CD4-positive, alpha-beta T cell treated with Interleukin-15 for 4 hours (primary cell): ENCODE data around the gene CTNNA3.

Source experiments
- DNase-seq: peaks from one replicate; pipeline ENCODE4 v3.0.0-alpha.2; 2020; ENCODE audit warnings: low spot score

CTNNA3 gene

GRCh38 chr10:66639371-66639770 lies 1056.6 kb downstream of the CTNNA3 start:
- no peak for DNase-seq

DNA sequence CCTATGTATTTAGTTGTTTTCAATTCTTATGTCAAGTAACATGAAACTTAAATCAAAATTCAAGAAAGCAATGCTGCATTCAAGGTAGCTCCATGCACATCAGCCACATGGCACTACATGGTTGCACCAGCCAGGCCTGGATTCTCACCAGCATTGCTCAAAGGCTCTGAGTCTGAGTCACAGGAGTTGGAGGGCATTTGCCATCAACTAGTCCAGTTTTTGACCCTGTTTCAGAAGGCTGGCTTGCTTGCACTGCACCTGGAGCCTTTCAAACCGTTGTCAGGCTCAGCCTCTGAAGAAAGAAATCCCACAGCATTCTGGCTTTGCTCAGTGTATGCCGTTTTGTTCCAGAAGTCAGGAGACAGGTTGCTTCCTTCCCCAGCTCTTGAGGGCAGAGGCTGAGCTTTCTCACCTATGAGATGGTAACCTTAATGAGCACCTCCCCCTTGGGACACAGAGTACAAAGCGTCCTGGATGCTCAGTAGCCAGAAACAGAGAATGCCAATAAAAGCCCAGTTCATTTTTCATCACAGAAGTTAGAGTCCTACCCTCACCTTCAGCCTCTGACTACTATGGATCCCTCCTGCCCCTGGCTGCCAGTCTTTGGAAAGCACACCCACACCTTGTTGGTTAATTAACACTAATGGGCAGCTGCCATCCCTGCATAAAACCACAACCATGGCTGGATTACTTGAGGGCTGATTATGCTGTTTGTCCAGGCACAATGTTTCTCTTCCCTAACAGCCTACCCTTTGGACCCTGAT lies 1058.5 kb downstream of the CTNNA3 start:
- no peak for DNase-seq

DNA sequence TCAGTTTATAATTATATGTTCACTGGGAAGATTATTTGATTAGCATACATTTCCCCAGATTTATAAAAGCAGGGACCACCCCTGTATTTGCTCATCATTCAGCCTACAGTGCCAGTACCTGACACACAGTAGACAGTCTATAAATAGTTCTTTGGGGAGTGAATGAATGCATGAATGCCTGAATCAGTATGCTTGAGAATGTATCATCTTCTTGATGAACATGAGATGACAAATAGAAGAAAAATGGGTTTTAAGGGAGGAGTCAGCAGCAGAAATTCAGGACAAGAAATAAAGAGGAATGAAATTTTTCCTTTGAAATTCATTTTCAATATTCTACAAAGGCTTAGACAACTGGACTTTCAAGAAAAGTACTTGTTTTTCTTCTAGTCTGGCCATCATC lies 1066.0 kb downstream of the CTNNA3 start:
- DNase-seq = no peak

GRCh38 chr10:66627156-66627555 lies 1068.8 kb downstream of the CTNNA3 start:
- no peak for DNase-seq

DNA sequence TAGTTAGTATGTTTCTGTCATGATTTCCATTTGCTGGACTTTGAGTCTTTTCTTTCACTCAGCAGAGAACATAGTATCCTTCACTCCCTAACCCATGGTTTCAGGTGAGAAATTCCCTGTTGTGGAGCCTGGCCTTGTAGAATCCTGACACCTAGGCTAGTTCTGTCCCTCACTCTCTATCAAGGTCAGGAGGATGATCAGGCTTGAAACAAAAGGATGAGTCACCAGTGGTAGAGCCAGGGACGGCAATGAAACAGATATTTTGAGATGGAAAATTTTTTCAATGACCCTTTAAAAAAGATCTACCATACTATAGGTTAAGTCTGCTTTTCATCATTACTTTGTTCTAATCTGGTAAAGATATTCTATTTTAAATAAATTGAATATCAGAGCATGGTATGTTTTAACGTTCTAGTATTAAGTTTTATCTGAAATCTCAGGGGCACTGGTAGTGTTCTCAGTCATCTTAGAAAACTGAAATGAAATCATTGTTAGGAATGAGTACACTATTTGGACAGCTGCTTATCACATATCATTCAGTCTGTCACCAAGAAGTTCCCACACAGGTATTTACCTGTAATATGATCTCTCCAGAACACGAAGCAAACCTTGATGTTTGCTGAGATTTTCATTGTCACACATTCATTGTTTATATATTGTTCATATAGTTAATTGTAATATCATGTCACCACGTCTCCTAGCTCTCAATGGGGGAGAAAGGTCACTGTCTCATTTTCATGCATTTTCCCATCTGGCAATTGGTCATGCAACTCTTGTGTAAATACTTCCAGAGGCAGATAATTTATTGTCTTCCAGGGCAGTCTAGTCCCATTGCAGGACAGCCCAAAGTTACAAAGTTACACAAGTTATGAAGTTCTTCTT lies 1070.0 kb downstream of the CTNNA3 start:
- DNase-seq = no peak

GRCh38 chr10:66622050-66622449 lies 1073.9 kb downstream of the CTNNA3 start:
- no peak for DNase-seq

GRCh38 chr10:66604195-66604594 lies 1091.8 kb downstream of the CTNNA3 start:
- DNase-seq = no peak

GRCh38 chr10:66591865-66592264 lies 1104.1 kb downstream of the CTNNA3 start:
- no peak for DNase-seq

- no peak for DNase-seq
These were observed 1108.3 kb downstream of the CTNNA3 start for GRCh38 chr10:66587680-66588050.

DNA sequence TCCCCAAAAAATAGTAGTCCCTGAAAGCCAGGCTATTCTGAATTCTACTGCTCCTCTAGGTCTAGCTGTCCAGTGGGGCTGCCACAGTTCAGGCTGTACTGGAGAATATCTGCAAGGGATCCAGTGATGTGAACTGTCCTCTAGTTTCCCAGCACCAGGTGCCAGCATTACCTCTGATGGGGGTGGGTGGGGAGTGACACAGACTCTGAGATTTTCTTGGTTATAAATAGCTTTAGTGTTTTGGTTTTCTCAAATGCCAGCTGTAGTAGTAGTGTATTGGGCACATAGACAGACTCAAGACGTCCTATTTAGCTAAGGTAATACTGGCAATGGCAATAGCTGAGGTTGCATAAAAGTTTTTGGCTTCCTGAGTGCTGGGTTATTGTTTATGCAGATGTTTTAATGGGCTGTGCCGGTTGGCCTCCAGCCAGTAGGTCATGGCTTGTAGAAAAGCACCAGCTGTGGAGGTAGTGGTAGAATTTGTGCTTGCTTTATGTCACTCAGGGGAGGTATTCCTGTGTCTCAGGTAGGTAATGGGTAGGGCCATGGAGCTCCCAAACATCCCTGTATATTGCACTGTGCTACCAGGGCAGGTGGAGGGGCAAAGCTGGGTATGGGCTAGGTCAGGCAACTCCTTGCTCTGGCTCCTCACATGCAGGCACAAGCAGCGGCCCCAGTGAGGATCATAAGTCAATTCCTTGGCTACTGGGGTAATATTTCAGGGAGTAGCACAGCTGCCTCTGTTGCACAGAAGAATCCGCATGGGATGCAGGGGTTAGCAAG lies 1108.9 kb downstream of the CTNNA3 start:
- DNase-seq = no peak

DNA sequence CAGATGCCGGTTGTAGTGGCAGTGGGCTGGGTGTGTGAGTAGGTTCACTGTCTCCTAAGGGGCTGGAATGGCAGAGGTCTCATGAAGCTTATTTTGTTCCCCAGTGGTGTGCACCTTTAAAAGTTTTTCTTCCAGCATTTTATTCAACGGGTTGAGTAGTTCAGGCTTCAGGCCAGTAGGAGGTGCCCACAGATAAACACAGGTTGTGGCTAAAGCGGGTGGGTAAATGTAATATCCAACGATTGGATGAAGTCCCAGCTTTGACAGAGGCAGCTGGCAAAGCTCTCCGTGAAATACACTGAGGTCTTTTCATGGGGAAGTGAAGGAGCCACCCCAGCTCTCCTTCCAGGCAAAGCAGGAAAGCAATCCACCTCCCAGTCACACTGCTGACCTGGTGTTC lies 1109.9 kb downstream of the CTNNA3 start:
- no peak for DNase-seq

DNA sequence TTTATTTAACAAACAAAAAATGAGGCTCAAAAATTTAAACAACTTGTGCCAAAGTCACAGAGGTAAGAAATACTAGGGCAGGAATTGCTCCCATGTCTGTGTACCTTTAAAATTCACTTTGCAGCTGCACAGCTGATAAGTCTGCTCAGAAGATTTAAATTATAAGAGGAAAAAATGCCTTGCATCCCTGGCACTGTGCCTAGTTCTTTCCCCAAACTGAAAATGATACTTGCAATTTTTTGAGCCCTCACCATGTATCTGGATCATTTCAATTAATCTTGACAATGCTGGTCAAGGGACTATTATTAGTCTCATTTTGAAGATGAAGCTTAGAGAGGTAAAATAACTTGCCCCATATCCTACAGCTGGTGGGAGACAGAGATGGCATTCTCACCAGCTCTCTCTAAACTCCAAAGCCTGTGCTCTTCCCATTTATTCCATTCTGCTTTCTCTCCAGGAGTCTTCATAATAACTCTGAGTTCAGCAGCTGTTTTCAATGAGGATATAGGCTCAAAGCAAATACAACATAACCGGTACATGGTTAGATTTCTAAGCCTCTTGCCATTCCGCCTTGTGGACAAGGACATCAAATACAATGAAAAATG lies 1120.6 kb downstream of the CTNNA3 start:
- no peak for DNase-seq

DNA sequence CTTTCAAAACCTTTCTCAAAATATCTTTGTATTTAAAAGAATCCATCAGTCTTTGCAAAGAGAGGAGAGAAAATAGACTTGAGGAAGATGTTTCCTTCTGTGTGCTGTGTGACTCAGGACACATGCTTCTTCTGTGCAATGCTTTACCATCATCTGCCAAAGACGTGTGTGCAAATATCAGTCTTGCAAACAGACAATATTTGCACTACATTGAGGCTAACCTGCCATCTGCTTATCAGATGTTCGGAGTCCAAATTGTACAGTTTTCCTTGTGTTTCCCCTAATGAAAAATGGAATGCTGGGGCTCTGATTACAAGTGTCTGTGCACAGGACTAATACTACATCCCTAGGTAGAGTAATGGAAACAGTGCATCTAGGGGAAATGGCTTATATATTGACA lies 1123.3 kb downstream of the CTNNA3 start:
- no peak for DNase-seq

DNA sequence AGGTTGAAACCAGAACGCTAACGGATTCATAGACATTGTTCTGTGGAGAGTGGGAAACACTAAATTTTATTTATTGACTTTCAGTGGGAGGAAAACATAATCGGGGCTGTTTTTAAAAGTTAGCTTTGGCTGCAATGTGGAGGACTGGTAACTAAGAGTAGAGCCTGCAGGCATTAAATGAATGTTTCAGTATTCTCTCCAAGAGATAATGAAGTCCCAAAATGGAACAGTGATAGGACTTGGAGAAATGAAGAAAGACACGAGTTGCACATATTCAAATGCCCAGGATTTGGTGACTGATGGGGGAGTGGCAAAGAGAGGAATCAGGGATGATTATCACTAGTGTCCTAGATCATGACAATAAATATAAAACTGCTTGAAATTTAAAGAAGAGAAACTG lies 1130.0 kb downstream of the CTNNA3 start:
- no peak for DNase-seq

DNA sequence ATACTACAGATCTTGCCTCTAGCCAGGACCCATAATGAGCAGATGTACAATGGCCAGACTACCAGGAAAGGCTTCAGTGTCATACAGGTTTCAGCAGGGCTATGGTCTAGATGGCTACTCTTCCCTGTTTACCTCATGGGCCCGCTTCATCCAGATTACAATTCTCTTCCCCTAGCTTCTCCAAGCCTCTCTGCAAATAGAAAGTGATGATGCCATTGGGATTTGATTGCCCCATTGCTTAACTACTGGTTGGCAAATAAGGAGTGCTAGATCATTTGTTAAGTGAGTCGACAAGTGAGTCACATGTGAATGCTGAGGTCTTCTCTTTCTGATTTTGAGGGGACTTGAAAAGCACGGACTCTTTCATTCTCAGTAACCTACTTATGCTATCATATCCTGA lies 1131.7 kb downstream of the CTNNA3 start:
- no peak for DNase-seq

DNA sequence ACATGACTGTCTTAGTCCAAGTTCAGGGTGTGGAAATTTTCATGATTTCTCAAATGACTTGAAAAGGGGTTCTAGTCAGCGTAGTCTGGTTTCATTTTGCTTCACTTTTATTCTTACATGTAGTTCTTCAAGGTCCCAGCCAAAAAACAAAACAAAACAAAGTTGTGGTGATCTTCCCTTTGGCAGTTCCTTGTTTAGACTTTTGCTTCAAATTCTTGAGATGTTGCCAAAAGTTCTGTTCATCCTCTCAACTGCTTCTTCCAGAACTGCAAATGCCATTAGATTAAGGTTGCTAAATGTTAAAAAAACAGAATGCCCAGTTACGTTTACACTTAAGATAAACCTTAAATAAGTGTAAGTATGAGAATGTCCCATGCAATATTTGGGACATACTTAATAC lies 1140.9 kb downstream of the CTNNA3 start:
- DNase-seq = no peak

- DNase-seq = no peak
These were observed 1143.7 kb downstream of the CTNNA3 start for GRCh38 chr10:66552331-66552730.

- DNase-seq = no peak
These were observed 1145.6 kb downstream of the CTNNA3 start for GRCh38 chr10:66550351-66550750.

DNA sequence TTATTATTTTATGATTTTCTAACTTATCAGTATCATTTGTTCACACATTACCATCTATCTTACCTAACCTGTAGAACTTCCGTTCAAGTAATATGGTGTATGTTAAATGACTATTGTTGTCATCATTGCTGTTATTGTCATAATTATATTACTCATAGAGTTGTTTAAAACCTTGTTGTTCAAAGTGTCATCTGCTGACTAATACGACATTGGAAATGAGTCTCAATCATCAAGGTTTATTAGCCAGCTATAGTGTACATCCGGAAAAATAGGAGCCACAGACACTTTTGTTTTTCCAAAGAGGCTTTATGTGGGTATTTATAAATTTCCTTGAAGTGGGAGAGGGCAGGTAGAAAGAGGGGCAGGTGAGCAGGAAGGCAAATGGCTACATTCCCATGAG lies 1157.1 kb downstream of the CTNNA3 start:
- no peak for DNase-seq

DNA sequence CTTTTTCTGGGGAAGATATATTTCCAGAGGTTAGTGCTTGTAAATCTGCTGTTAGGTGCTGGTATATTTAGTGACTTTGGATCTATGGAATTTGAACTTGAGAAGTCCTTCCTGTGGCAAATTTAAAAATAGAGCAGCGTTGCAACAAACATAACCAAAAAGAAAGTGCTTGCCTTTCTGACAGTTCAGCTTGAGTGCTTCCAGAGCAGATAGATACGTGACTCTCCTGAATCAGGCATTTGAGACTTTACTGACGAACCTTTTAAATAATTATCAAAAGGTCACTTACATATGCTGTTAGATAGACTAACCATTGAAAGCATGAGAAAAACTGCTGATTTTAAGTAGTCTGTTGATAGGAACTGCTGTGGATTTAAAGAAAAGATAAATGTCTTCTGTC lies 1157.6 kb downstream of the CTNNA3 start:
- no peak for DNase-seq

GRCh38 chr10:66537186-66537585 lies 1158.8 kb downstream of the CTNNA3 start:
- DNase-seq = no peak

GRCh38 chr10:66535439-66535838 lies 1160.6 kb downstream of the CTNNA3 start:
- DNase-seq = no peak
